Erythroblast (primary cell): Measurements from ENCODE around the gene TMEM170B.

Experiments
- DNase-seq, 2 experiments: peaks; one replicate each; lab custom pipeline; 2025; lab: John Stamatoyannopoulos, UW
- GATA1 ChIP-seq: IDR thresholded peaks from 2 replicates; pipeline ENCODE4 v1.6.1; 2011; ENCODE audit warnings: low read depth, mild to moderate bottlenecking, control low read depth, low read length, moderate library complexity
- POLR2A ChIP-seq: IDR thresholded peaks from 2 replicates; pipeline ENCODE4 v1.6.1; 2011; ENCODE audit warnings: mild to moderate bottlenecking, low read length

TMEM170B gene

GRCh38 chr6:11606332-11606731 is 68.8 kb downstream of the TMEM170B start:
- no peak for TF ChIP-seq GATA1
- TF ChIP-seq POLR2A, result no peak
- DNase-seq, result no peak

- TF ChIP-seq GATA1, result no peak
- DNase-seq, result no peak
Observed at GRCh38 chr6:11607383-11607782, 69.8 kb downstream of the TMEM170B start.

GRCh38 chr6:11608600-11609323 is 71.2 kb downstream of the TMEM170B start:
- no peak for TF ChIP-seq POLR2A
- TF ChIP-seq GATA1, result no peak
- DNase-seq, result no peak

GRCh38 chr6:11609324-11610071 is 71.9 kb downstream of the TMEM170B start:
- no peak for DNase-seq

GRCh38 chr6:11613336-11613735 is 75.8 kb downstream of the TMEM170B start:
- DNase-seq, result no peak
- TF ChIP-seq POLR2A, result no peak
- no peak for TF ChIP-seq GATA1

More at GRCh38 chr6:11609324-11610071, 71.9 kb downstream of the TMEM170B start:
- TF ChIP-seq GATA1 (no peak), POLR2A (no peak)

- TF ChIP-seq GATA1 (no peak), POLR2A (no peak)
- DNase-seq, result no peak
Observed at GRCh38 chr6:11613858-11614257, 76.3 kb downstream of the TMEM170B start.

- no peak for DNase-seq
Observed at GRCh38 chr6:11614534-11615213, 77.1 kb downstream of the TMEM170B start.

GRCh38 chr6:11615214-11615602 is 77.7 kb downstream of the TMEM170B start:
- DNase-seq, result no peak
- TF ChIP-seq GATA1 (no peak), POLR2A (no peak)

More at GRCh38 chr6:11614534-11615213, 77.1 kb downstream of the TMEM170B start:
- TF ChIP-seq POLR2A, result no peak
- TF ChIP-seq GATA1, result no peak

GRCh38 chr6:11616200-11616611 is 78.7 kb downstream of the TMEM170B start:
- no peak for DNase-seq
- TF ChIP-seq POLR2A (no peak), GATA1 (no peak)

GRCh38 chr6:11618533-11618932 is 81.0 kb downstream of the TMEM170B start:
- peak in 1 of 2 experiments; percentile 3 for DNase-seq

GRCh38 chr6:11621119-11621518 is 83.6 kb downstream of the TMEM170B start:
- no peak for TF ChIP-seq GATA1
- DNase-seq, result no peak

More at GRCh38 chr6:11618533-11618932, 81.0 kb downstream of the TMEM170B start:
- TF ChIP-seq GATA1 (no peak), POLR2A (no peak)

GRCh38 chr6:11622156-11622555 is 84.6 kb downstream of the TMEM170B start:
- DNase-seq, result no peak
- TF ChIP-seq POLR2A (no peak), GATA1 (no peak)

GRCh38 chr6:11623272-11623671 is 85.7 kb downstream of the TMEM170B start:
- no peak for DNase-seq
- TF ChIP-seq GATA1, result no peak
- TF ChIP-seq POLR2A, result no peak

GRCh38 chr6:11625302-11625701 is 87.8 kb downstream of the TMEM170B start:
- TF ChIP-seq POLR2A (no peak), GATA1 (no peak)
- DNase-seq, result no peak
